Activated T-cell treated with anti-CD3 and anti-CD28 coated beads for 48 hours (primary cell): ENCODE measurements around the gene PIEZO1.

ENCODE experiments used
- DNase-seq: peaks from one replicate; pipeline ENCODE4 v3.0.0-alpha.2; 2020; ENCODE audit warnings: low read depth

Gene PIEZO1

DNA sequence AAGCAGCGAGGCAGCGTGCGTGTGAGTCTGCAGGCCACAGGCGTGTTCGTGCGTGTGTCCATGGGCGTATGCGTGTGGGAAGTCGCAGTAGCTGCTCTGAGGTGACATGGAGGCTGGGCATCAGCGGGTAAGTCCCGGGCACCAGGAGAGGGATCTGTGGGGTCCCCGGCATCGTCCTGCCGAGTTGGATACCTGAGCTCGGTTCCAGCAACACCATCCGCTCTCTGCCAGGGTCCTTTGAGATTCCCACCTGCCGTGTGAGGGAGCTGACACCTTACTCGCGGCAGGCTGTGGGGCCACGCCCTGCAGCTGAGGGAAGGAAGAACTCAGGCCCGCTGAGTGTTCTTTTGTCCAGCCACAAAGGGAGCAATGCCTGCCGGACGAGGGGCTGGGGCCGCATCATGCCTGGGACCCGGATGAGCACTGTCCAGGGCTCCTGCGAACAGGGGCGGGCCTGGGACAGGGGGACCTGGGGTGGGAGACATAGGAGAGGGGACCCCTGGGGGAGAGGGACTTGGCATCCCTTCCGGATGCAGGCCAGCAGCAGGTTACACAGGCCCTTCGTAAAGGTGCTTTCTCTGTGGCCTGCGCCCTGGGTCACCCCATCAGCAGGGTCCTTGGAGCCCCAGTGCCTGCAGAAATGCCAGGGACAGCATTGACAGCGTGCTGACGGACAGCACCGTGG, 93.7 kb downstream of the PIEZO1 start:
- no peak for DNase-seq

GRCh38 chr16:88690341-88691128, 94.5 kb downstream of the PIEZO1 start:
- DNase-seq: no peak

- DNase-seq: no peak
Measured at GRCh38 chr16:88688013-88688778, 96.8 kb downstream of the PIEZO1 start.

- DNase-seq: no peak
Measured at GRCh38 chr16:88687676-88688012, 97.4 kb downstream of the PIEZO1 start.

- no peak for DNase-seq
Measured at GRCh38 chr16:88687254-88687576, 97.8 kb downstream of the PIEZO1 start.

DNA sequence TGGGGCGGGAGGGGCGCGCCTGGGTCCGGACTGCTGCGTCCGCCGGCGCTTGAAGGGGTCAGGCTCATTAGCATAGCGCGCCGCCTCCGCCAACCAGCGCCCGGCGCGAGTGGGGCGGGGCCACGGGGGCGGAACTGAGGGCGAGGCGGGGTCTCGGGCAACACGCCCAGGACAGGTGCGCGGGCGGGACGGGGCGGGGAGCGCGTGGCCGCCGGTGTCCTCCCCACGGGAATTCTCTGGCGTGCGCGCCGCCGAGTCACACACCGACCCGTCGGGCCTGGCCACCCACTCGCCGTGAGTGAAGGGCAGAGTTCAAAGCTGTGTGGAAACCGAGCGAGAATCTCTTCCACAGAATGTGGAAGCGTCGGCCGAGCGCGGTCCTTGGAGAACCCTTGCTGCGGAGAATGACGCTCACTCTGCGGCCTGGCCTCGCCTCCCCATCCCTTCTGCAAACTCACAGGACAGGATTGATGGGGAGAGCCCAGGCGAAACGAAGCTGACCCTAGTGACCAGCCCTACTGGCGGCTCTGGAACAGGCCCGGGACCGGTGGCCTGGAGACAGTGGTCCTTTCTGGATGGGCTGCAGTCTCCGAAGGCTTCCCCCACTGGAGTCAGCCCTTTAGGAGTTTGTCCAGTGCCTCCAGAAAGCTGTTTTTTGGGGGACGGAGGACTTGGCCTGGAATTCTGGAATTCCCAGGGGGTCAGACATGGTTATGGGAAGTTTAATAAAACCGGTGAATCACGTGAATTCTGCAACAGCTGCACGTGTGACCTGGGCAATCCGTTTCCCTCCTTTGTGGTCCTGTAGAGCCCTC, 98.4 kb downstream of the PIEZO1 start, which contains the start of gene SNAI3:
Gene SNAI3, minus strand, starts transcription at position 69 of the 815 bp plus-strand sequence. CDS start 101 bp downstream, outside the sequence.
- DNase-seq: peak; percentile 86

DNA sequence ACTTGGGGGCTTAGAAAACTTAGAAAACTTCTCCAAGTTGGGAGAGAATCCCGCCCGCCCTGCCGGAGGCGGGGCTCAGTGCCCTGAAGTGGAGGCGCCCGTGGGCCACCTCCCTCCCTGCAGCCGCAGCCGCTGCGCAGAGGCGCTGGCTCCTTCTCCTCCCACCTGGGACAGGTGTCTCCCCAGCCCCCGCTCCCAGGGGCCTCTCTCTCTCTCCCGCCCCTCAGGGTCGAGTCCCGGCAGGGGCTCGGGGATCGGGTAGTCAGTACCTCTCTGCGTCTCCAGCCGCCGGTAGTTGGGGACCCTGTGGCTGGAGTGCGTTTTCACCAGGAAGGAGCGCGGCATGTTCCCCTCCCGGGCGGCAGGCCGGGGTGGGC, 99.0 kb downstream of the PIEZO1 start:
- no peak for DNase-seq

DNA sequence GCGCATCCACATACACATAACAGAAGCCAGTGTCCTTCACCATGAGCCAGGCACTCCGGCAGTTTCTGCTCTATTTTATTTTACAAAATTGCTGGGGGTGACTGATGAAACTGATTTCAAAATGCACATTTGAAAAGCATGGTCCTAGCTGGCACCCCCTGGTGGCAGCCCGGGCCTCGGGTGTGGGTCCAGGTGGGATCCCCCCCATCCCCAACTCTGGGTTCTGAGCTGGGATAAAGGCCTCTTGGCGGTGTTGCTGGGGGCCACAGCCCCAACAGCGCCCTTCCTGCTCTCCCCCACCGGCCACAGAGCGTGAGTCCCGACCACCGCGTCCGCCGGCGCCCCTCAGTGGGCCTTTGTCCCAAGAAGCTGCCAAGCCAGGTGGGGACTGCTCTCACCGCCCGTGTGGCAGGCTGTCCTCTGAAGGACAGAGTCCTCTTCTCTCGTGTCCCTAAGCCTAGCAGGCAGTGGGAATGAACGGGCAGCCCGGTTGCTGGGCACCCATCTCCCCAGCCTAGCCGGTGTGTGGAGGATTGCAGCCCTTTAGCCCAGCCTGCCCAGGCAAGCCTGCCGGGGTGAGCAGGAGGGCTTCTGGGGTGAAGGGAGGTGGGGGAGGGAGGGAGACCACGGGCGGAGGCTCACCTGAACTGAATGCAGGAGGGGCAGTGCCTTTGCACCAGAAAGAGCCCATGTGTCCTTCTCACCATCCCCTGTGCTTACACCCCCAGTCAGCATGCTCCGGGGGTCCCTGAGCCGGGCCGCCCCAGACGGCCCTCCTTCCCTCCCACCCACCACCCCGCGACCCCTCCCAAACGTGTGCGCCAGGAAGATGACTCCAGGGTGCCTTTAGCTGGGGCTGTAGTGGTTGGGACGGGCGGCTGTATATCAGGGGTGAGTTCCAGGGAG, 99.6 kb downstream of the PIEZO1 start:
- DNase-seq: peak; percentile 70

DNA sequence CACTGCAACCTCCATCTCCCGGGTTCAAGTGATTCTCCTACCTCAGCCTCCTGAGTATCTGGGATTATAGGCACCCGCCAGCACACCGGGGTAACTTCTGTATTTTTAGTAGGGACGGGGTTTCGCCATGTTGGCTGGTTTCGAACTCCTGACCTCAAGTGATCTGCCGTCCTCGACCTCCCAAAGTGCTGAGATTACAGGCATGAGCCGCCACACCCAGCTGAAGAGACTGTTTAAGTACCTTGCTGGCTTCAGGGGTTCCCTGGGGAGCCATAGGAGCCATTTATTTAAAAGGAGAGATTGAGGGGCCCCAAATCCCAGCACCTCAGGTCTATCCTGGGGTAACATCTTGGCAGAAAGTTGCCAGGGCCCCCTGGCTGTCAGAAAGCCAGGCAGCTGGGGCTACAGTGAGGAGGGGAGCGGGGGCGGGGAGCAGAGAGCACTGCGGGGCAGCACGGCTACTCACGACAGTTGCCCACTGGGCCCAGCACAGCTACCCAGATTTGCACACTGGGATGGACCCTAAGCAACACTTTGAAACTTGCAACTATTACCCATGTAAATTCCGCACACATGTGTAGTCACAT, 100.4 kb downstream of the PIEZO1 start:
- DNase-seq: no peak

DNA sequence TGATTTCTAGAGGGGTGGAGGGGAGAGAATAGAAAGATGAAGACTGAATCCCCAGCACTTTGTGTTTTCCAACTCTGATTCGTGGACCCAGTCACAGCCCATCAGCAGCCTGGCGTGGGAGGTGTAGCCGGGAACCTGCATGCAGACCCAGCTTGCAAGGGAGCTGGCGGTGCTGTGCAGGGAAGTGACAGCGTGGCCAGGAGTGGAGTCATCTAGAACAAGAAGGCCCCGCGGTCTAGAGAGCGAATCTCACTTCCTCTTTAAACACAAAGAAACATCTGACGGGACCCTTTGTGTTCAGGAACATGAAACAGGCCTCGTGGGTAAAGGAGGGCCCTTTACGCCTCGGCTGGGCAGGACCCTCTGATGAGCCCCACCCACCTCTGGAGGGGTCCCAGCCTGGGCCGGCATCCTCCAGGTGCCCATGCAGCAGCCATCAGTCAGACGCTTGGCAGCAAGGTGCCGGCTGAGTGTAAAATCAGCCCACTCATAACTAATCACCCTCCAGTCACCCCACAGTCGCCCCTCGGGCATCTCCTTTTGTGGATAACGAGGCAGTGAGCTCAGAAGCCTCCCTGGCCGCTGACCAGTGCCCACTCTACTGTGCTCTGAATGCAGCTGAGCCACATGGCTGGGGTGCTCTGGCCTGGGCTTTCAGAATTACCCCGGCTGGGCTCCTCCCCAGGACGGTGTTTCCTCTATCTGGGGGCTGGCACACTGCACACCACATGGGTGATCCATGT, 103.1 kb downstream of the PIEZO1 start:
- DNase-seq: peak; percentile 71

- no peak for DNase-seq
Measured at GRCh38 chr16:88681084-88681680, 103.8 kb downstream of the PIEZO1 start.

DNA sequence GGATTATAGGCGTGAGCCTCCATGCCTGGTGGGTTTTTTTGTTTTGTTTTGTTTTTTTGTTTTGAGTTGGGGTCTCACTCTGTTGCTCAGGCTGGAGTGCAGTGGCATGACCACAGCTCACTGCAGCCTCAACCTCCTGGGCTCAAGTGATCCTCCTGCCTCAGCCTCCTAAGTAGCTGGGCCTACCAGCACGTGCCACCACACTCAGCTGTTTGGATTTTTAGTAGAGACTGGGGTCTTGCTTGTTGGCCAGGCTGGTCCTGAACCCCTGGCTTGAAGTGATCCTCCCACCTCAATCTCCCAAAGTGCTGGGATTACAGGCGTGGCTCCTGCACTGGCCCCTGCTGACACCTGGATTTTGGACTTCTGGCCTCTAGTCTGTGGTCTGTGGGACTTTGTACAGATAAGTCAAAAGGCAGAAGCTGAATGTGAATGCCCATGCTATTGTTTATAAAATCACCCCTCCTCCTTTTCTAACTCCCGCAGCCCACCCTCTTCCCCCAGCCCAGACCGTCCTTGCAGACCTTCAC, 104.4 kb downstream of the PIEZO1 start:
- DNase-seq: no peak

DNA sequence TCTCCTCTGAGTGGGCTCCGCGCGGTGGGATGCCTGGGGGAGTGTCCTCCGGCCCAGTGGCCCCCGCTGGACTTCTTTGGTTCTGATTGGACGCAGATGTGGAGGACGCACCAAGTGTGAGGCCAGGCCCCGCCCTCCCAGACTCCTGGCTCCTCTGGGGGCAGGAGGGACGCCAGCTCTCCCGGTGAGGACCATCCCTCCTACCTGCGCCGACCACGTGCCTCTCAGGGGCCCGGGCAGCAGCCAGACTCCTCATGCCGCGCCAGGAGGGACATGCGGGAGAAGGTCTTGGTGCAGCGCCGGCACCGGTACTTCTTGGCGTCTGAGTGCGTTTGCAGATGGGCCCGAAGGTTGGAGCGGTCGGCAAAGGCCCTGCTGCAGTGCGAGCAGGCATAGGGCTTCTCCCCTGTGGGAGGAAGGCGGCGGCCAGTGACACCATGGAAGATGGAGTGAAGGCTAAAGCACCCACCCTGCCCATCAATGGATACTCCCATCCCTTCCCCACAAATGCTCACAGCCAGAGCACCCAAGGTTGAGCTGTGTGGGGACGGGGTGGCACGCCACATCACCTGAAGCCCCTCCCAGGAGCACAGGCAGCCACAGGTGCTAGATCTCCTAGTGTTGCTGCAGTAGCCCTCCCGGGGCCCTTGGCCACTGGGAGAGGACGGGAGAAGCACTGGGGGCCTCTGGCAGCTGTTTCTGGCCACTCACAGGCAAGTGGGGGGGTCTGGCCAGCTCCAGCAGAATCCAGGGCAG, 106.6 kb downstream of the PIEZO1 start:
- DNase-seq: no peak

GRCh38 chr16:88677721-88678120, 107.3 kb downstream of the PIEZO1 start:
- DNase-seq: no peak

GRCh38 chr16:88676502-88677242, 108.3 kb downstream of the PIEZO1 start:
- no peak for DNase-seq

- DNase-seq: no peak
Measured at GRCh38 chr16:88673716-88674379, 111.2 kb downstream of the PIEZO1 start.

- no peak for DNase-seq
Measured at GRCh38 chr16:88672776-88673175, 112.2 kb downstream of the PIEZO1 start.
